Activated T-cell treated with anti-CD3 and anti-CD28 coated beads, Interleukin-2, amount 50 U/mL, for 4 hours (primary cell): ENCODE data around the gene KIAA1328. TPM values are rescaled to one million over a fixed set of nuclear protein-coding genes. Genes with fewer than 3 reads are reported as not detected.

Experiments
- ATAC-seq, 2 donors: fragments of 200-7000 bp; cut with Tn5 transposase; one replicate each; pipeline ENCODE4 v1.10.0; 2021
- DNase-seq: peaks from one replicate; pipeline ENCODE4 v3.0.0-alpha.2; 2020
- H3K27me3 Mint-ChIP-seq: one replicate; pipeline ENCODE4 v1.8.0; 2021; ENCODE audit warnings: low read depth, mixed read lengths
- H3K36me3 Mint-ChIP-seq: one replicate; pipeline ENCODE4 v1.8.0; 2022; ENCODE audit warnings: mixed read lengths; ENCODE audit not compliant: insufficient read depth
- H3K4me1 Mint-ChIP-seq: one replicate; pipeline ENCODE4 v1.8.0; 2021; ENCODE audit warnings: low read depth, mixed read lengths
- H3K4me3 Mint-ChIP-seq: one replicate; pipeline ENCODE4 v1.8.0; 2021; ENCODE audit warnings: mild to moderate bottlenecking, moderate library complexity, mixed read lengths
- H3K9me3 Mint-ChIP-seq: one replicate; pipeline ENCODE4 v1.8.0; 2021; ENCODE audit warnings: mixed read lengths
- total RNA-seq, 3 donors: library from RNA; stranded (reverse); gene quantifications; one replicate each; pipeline ENCODE4 v1.2.1, GENCODE V29; 2021

Gene KIAA1328
- total RNA-seq, 3 donors from 2014 or later = 4.3 to 5.2 (median 4.8) TPM

DNA sequence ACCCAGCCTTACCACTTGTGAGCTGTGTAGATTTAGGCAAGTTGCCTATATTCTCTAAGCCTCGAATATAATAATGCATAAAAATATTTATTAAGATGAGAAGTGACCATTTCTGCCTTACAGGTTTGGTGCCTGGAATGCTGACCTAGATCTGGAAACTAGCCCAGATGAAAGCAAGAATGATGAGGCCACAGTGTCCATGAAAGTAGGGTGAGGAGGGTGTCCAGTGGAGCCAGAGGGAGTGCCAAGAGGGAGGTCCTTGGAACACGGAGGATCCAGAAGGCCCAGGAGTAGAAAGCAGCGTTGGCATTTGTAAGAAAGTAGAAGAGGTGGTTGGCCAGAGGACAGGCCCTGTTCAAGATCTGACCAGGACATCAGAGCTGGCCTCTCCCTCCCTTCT is 402.3 kb downstream of the KIAA1328 start:
- Mint-ChIP-seq H3K36me3 (peaks cover 6% of the 10 kb centered on the region), H3K4me1 (no peaks in the 10 kb centered on the region), H3K4me3 (no peak overlapping the region), H3K9me3 (peaks cover 5% of the 10 kb centered on the region), H3K27me3 (no peaks in the 10 kb centered on the region)
- no peak for ATAC-seq
- no peak for DNase-seq

DNA sequence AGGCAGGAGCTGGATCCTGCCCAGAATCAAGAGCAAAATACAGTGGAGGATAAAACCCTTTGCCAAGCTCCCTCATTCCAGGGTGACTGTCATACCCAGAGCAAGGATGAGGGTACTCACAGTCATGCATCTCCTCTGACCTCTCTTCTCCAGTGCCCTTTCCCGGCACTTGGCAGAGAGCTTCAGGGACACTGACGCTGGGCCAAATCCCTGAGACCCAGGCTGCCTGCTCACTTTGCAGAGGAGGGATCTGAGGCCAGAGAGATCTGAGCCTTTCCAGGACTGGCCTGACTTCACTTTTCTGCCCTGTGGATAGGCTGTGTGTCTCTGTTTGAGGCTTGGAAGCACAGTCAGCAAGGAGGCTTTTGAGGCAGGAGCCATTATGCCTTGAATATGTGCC is 406.7 kb downstream of the KIAA1328 start:
- H3K9me3 Mint-ChIP-seq = no peaks in the 10 kb centered on the region
- DNase-seq = no peak
- peaks cover 2% of the 10 kb centered on the region for H3K27me3 Mint-ChIP-seq
- no peaks in the 10 kb centered on the region for H3K4me1 Mint-ChIP-seq
- no peak overlapping the region for H3K4me3 Mint-ChIP-seq
- ATAC-seq = no peak
- peaks cover 2% of the 10 kb centered on the region for H3K36me3 Mint-ChIP-seq

DNA sequence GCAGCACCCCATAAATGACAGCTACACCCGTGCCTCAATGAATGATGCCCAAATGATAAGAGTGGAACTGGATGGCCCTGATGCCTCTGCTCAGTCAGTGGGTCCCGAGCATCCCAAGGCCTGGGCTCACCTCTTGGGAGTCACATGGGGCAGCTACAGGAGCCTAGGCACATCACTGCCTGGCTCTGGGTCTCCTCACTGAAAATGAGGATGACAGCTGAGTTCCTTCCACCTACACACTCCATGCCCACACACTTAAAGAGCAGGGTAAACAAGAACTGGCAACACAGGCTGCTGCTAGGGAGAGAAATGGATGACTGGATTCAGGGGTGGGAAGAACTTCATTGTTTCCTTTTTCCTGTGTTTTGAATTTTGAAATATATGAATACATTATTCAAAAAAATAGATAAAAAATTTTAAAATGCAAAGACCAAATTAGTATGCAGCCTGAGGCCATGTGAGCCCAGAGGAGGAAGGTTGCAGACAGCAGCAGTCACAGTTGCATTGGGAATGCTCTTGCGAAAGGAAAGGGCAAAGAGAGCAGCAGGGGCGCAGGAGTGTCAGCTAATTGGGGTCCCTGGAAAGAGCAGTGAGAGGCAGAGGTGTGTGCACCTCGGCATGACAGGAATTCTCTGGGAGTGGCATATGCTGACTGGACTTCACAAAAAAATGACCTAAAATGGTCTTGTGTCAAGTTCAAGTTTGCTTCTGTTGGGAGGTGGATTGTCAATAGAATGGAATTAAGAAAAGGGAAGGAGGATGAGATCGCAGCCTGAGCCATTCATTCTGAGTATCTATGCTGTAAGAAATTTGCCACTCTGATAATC is 409.6 kb downstream of the KIAA1328 start:
- H3K4me3 Mint-ChIP-seq = no peak overlapping the region
- DNase-seq (no peak), ATAC-seq (no peak)
- H3K36me3 Mint-ChIP-seq = no peaks in the 10 kb centered on the region
- H3K4me1 Mint-ChIP-seq = no peaks in the 10 kb centered on the region
- H3K9me3 Mint-ChIP-seq = no peaks in the 10 kb centered on the region
- peaks cover 9% of the 10 kb centered on the region for H3K27me3 Mint-ChIP-seq

DNA sequence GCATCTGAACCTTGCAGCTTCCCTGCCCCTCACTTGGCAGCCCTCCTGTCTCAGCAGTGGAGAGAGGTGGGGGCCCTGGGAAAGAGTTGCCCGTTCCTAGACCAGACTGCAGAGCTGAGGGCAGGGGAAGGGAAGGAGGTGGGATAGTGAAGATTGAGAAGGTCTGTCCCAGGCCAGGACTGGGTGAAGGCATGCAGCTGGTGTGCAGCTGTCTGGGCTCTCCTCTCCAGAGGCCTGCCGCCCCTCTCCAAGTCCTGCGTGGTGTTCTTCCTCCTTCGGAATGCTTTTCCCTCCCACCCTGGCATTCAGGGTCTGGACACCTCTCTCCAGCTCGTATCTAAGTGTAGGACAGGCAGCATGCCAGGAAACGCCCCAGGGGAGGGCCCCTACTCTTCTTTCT is 413.2 kb downstream of the KIAA1328 start:
- Mint-ChIP-seq H3K9me3 (no peaks in the 10 kb centered on the region), H3K27me3 (peaks cover 29% of the 10 kb centered on the region)
- ATAC-seq = no peak

DNA sequence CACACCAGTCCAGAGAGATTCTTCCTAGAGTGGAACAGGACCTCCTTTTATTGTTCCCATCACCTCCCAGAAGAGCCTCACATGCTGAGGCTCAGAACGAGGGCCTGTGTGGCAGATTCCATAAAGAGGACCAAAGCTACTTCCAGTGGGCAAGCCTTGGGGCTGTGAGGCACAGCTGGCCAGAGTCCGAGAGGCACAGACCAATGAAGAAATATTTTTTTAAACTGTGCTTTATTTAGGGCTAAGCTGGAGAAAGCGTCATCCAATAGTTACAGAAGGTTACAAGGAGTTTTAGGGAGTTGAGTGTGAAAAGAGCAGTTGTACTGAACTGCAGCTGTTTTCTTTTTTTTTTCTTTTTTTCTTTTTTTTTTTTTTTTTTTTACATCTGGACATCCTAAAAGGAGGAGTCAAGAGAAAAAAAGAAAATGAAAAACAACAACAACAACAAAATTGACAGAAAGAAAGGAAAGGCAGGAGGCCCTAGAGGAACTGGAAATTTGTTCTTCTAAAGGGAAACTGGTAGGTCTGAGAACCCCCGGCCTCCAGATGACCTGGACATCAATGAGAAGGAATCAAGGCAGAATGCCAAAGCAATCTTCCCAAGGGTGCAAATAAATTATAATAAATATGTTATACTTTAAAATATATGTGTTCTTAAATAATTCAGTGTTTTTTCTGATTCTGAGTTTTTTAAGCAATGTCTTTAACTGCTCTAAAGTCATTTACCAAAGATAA is 414.1 kb downstream of the KIAA1328 start:
- no peak for ATAC-seq
- DNase-seq = no peak
- H3K27me3 Mint-ChIP-seq = peaks cover 29% of the 10 kb centered on the region
- no peaks in the 10 kb centered on the region for H3K4me1 Mint-ChIP-seq
- H3K36me3 Mint-ChIP-seq = peaks cover 2% of the 10 kb centered on the region
- no peak overlapping the region for H3K4me3 Mint-ChIP-seq
- H3K9me3 Mint-ChIP-seq = no peaks in the 10 kb centered on the region

More for the DNA sequence above, 413.2 kb downstream of the KIAA1328 start:
- Mint-ChIP-seq H3K36me3 (peaks cover 2% of the 10 kb centered on the region), H3K4me3 (no peak overlapping the region), H3K4me1 (no peaks in the 10 kb centered on the region)
- DNase-seq = no peak

DNA sequence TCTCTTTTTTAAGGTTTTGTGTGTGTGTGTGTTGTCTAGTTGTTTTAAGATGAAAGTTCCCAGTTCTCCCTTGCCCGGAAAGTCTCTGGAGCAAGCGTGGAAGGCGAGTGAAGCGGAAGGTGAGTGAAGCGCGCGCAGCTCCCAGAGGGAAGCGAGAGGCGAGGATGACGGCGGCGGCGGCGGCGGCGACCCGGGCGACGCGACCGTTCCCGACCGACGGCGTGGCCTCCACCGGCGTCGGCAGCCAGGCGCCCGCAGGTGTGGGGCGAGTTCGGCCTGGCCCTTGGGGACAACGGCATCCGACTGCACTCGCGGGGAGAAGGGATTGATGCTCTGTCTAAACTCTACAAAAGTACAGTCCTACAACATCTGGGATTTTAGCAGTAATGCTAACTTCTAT is 414.8 kb downstream of the KIAA1328 start:
- no peak overlapping the region for H3K4me3 Mint-ChIP-seq
- H3K27me3 Mint-ChIP-seq = peaks cover 29% of the 10 kb centered on the region
- ATAC-seq (no peak), DNase-seq (no peak)
- peaks cover 2% of the 10 kb centered on the region for H3K36me3 Mint-ChIP-seq
- H3K9me3 Mint-ChIP-seq = no peaks in the 10 kb centered on the region
- H3K4me1 Mint-ChIP-seq = no peaks in the 10 kb centered on the region

DNA sequence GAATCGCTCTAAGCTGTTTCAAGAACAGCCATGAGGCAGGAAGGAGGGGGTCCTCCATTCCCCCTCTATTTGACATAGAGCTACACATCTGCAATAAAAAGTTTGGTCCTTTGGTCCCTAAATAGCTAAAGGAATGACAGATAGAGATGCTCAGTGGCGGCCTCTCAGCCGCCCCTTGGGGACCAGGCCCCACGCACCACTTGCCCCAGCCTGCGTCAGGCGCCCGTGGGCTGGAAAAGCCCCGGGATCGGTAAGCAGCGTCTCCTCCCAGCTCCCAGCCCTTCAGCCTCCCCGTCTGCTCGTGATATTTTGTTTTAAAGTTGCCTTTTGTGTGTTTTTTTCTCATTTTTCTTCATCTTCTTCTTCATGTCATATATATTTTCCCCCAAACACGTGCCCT is 415.7 kb downstream of the KIAA1328 start:
- Mint-ChIP-seq H3K27me3 (peaks cover 29% of the 10 kb centered on the region), H3K4me3 (no peak overlapping the region), H3K4me1 (no peaks in the 10 kb centered on the region), H3K36me3 (peaks cover 2% of the 10 kb centered on the region), H3K9me3 (no peaks in the 10 kb centered on the region)
- DNase-seq (no peak), ATAC-seq (no peak)

DNA sequence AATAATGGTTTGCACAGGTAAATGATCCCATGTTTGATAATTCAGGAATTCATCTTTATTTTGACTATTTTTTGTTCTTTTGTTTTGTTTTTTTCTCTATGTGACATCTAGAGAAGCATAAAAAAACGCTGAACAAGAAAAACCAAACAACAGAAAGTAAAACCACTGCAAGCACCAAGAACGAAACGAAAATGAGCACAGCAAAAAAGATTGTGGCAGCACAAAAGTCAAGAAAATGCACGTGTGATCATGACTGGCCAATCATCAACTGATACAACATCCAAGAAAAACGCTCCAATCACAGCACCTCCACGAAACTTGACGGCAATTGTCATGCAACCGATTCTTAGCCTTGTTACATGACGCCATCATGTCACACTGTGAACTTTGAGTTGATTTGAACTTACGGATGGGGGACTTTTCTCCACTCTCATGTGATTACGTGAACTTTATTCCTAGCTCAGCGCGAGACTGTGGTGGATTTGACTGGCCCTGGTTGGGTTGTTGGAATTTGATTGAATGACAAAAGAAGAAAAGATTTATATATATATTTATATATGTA is 417.9 kb downstream of the KIAA1328 start:
- no peak overlapping the region for H3K4me3 Mint-ChIP-seq
- H3K4me1 Mint-ChIP-seq = no peaks in the 10 kb centered on the region
- DNase-seq = no peak
- peaks cover 40% of the 10 kb centered on the region for H3K27me3 Mint-ChIP-seq
- H3K36me3 Mint-ChIP-seq = peaks cover 2% of the 10 kb centered on the region
- ATAC-seq = no peak
- no peaks in the 10 kb centered on the region for H3K9me3 Mint-ChIP-seq

DNA sequence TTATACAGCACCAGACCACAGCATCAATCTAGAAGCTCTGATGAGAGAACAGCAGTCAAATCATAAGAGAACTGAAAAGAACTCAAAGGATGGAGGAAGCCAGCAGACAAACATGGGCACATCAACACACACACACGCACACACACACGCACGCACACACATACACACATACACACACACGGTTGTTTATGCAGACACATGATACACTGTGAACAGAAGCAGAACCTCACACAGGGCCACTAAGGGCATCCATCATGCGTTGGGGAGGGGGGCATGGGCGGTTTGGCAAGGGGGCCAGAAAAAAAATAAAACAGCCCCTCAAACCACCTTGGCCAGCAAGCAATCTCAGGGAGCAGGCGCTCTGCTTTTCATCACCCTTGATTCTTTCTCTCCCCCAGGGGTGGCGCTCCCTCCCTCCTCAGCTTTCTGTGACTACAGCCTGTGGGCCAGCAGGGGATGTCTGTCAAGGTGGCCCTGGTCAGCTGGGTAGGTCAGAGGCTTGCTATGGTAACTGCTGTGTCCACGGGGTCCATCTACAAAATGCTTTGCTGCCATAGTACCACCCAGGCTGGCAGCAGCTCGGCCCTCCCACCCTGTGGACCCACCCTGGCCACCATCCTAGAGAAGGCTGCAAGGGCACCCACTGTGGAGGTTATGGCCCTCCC is 418.7 kb downstream of the KIAA1328 start:
- H3K4me1 Mint-ChIP-seq = no peaks in the 10 kb centered on the region
- DNase-seq = no peak
- peaks cover 46% of the 10 kb centered on the region for H3K27me3 Mint-ChIP-seq
- ATAC-seq = no peak
- H3K36me3 Mint-ChIP-seq = peaks cover 2% of the 10 kb centered on the region
- no peaks in the 10 kb centered on the region for H3K9me3 Mint-ChIP-seq
- H3K4me3 Mint-ChIP-seq = no peak overlapping the region

DNA sequence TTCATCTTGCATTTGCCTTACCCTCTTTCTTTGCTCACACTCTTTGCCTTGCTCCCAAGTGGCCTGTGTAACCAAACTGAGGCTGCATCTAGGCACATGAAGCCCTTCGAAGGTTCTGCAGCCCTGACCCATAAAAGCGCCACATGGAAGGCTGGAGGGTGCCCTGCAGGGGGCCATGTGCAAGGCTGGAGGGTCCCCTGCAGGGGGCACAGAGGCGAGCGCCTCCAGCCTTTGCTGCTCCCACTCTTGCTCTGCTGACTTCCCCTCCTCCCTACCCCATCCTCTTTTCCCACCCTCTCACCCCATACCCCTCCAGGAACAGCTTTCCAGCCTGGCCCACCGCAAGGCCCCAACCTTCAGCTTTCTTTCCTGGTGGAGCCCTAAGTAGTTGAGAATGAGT is 419.4 kb downstream of the KIAA1328 start:
- H3K4me3 Mint-ChIP-seq = no peak overlapping the region
- ATAC-seq = no peak
- no peaks in the 10 kb centered on the region for H3K9me3 Mint-ChIP-seq
- H3K36me3 Mint-ChIP-seq = peaks cover 2% of the 10 kb centered on the region
- peaks cover 50% of the 10 kb centered on the region for H3K27me3 Mint-ChIP-seq
- DNase-seq = no peak
- H3K4me1 Mint-ChIP-seq = peaks cover 2% of the 10 kb centered on the region

DNA sequence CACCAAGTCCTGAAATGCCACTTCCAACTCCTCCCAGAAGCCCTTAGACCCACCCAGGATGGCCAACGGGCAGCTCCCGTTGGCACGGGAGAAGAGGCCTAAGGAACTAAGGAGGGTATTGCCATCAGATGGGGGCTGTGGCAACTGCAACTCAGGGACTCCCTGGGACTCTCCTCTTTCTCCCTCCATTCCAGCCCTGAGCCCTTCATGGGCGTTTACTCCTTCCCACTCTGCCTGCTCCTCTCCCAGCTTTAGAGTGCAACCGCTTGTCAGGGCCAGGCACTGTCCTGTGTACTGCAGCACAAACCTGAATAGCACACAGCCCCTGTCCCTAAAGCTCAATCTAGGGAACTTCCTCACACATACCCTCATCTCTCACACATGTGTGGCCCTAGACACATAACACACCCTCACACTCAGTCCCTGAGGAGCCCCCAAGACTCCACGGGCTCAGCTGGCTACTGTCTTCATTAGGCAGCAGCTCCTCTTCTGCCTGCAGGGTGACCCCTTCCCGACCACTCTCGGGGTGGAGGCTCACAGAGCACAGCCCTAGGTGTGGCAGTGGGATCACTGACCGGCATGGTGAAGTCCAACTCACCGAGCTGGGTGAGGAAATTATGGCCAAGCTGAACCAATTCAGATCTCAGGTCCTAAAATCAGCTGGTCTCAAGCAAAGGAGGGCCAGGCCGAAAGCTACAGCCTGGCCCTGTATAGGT is 420.4 kb downstream of the KIAA1328 start:
- Mint-ChIP-seq H3K9me3 (no peaks in the 10 kb centered on the region), H3K4me1 (peaks cover 2% of the 10 kb centered on the region), H3K36me3 (peaks cover 2% of the 10 kb centered on the region), H3K4me3 (no peak overlapping the region), H3K27me3 (peaks cover 45% of the 10 kb centered on the region)
- ATAC-seq (no peak), DNase-seq (no peak)

DNA sequence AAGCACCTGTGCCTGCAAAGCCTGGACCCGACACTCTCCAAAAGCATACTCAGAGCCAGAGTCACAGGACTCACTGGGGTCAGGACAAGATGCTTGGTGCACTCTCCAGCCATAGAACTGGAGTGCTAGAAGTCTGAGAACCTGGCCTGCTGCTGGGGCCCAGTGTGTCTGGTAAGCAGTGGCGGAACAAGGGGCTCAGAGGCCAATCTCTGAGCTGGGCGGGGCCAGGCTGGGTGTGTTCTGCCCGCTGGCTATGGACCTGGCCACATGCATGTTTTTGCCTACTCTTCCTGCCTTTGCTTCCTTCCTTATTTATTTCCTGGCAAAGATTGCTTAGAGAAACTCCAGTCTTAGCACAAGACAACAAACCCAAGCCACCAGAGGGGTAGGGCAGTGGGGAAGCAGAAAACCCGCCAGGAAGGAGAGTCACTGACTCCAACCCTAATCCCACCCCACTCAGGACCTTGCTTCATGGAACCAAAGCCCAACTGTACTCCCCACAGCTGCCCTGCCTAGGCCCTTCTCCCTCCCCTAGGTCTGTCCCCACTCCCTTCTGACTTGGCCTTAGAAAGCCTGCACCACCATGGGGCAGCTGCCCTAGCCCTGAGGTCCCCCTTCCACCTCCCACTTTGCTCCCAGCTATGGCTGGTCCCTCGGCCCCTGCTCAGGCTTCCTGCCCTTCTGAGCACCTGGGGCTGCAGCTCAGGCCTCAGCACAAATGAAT is 421.1 kb downstream of the KIAA1328 start:
- no peak overlapping the region for H3K4me3 Mint-ChIP-seq
- H3K9me3 Mint-ChIP-seq = no peaks in the 10 kb centered on the region
- no peaks in the 10 kb centered on the region for H3K36me3 Mint-ChIP-seq
- H3K4me1 Mint-ChIP-seq = peaks cover 6% of the 10 kb centered on the region
- no peak for ATAC-seq
- no peak for DNase-seq
- peaks cover 47% of the 10 kb centered on the region for H3K27me3 Mint-ChIP-seq

DNA sequence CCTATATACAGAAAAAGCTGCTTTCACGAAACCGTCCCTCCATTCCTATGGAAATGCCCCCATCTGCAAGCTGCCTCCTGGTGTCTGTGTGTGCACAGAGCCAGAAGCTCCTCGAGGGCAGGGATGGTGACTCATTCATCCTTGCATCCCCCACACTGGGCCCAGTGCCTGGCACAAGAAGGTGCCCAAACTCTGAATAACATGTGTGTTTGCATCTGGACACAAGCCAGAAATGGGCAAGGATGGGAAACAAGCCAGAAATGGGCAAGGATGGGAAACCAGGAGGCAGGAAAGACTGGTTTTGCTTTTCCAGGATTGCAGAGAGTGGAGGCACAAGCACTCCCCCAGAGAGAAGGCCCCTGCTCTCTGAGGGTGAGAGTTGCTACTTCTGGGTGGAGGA is 422.8 kb downstream of the KIAA1328 start:
- Mint-ChIP-seq H3K27me3 (peaks cover 52% of the 10 kb centered on the region), H3K4me1 (peaks cover 6% of the 10 kb centered on the region), H3K4me3 (no peak overlapping the region), H3K36me3 (no peaks in the 10 kb centered on the region), H3K9me3 (no peaks in the 10 kb centered on the region)
- DNase-seq = no peak
- no peak for ATAC-seq
